ENCODE measurements around the gene KIF24.

Gene KIF24

DNA sequence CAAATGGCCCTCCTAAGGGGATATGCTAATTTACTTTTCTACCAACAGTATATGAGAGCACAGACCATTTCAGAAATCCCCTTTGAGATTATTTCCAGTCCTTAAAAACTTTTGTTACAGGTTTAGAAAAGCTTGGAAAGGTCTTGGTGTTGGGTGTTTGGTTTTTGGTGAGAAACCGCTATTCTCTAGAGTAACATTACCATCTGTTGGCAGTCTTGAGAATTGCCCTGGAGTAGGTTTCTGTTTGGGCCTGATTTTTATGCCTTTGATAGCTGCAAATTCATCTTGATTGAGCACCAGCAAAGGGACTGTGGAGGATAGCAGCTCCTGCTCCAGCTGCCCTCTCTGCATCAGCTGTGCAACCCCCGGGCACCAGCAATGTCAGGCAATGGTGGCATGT, 8.3 kb upstream of the KIF24 start:
- Histone ChIP-seq H3K27me3 (ENCODE audit: control insufficient read depth, insufficient read depth, low read length) (no peaks in the 10 kb centered on the region), H3K27ac (ENCODE audit: low read depth, low read length) (no peak overlapping the region), H3K4me3 (ENCODE audit: low read depth, low read length) (no peak overlapping the region), H3K36me3 (ENCODE audit: control insufficient read depth, insufficient read depth, low read length) (peaks cover 31% of the 10 kb centered on the region), H3K4me1 (ENCODE audit: control insufficient read depth, insufficient read depth, low read length) (peaks cover 28% of the 10 kb centered on the region), H3K9ac (ENCODE audit: low read length) (no peak overlapping the region), H3K9me3 (ENCODE audit: control insufficient read depth, insufficient read depth, low read depth, low read length) (no peaks in the 10 kb centered on the region)

DNA sequence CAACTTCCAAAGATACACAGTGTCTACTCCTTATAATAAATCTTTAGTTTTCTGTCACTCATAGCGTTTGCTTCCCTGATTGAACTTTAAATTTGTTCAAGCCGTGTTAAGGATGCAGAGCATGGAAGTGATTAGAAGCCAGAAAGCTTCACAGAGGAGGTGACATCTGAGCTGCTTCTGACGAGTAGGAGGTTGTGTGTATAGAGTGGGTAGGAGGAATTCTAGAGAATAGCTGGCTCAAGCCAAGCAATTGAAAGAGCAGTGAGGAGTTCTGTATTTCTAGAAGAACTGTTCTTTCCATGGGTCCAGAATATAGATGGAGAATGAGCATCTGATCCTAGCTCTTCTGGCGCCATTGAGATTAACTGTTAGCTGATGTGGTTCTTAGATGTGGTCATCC, 6.3 kb upstream of the KIF24 start:
- peaks cover 16% of the 10 kb centered on the region for H3K36me3 ChIP-seq (ENCODE audit: control insufficient read depth, insufficient read depth, low read length)
- H3K4me1 ChIP-seq (ENCODE audit: control insufficient read depth, insufficient read depth, low read length), result peaks cover 29% of the 10 kb centered on the region
- H3K9ac ChIP-seq (ENCODE audit: low read length), result no peak overlapping the region
- no peak overlapping the region for H3K4me3 ChIP-seq (ENCODE audit: low read depth, low read length)
- no peaks in the 10 kb centered on the region for H3K27me3 ChIP-seq (ENCODE audit: control insufficient read depth, insufficient read depth, low read length)
- H3K27ac ChIP-seq (ENCODE audit: low read depth, low read length), result no peak overlapping the region
- H3K9me3 ChIP-seq (ENCODE audit: control insufficient read depth, insufficient read depth, low read depth, low read length), result no peaks in the 10 kb centered on the region

DNA sequence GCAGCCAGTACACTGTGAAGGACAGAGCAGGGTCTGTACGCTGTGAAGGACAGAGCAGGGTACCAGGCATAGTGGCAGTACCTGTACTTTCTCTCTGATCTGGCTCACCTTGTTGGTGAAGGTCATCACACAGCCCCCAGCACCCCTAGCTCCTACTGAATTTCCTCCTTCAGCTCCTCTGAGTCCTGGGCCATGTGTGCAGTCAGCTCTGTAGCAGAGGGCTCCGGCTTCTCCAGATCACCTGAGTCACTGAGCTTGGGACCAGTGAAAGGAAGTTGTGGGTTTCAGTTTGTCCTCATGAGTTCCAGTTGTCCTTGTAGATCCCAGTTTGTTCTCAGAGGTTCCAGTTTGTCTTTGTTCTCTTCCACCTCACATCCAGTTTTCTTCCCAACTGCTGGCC, 5.8 kb upstream of the KIF24 start:
- Histone ChIP-seq H3K9ac (ENCODE audit: low read length) (peak overlapping the region; percentile 42), H3K36me3 (ENCODE audit: control insufficient read depth, insufficient read depth, low read length) (peaks cover 13% of the 10 kb centered on the region), H3K4me3 (ENCODE audit: low read depth, low read length) (no peak overlapping the region; the same call in 1 of the 2 replicates), H3K27me3 (ENCODE audit: control insufficient read depth, insufficient read depth, low read length) (no peaks in the 10 kb centered on the region), H3K27ac (ENCODE audit: low read depth, low read length) (no peak overlapping the region; the same call in 1 of the 2 replicates), H3K9me3 (ENCODE audit: control insufficient read depth, insufficient read depth, low read depth, low read length) (no peaks in the 10 kb centered on the region), H3K4me1 (ENCODE audit: control insufficient read depth, insufficient read depth, low read length) (peaks cover 29% of the 10 kb centered on the region)

DNA sequence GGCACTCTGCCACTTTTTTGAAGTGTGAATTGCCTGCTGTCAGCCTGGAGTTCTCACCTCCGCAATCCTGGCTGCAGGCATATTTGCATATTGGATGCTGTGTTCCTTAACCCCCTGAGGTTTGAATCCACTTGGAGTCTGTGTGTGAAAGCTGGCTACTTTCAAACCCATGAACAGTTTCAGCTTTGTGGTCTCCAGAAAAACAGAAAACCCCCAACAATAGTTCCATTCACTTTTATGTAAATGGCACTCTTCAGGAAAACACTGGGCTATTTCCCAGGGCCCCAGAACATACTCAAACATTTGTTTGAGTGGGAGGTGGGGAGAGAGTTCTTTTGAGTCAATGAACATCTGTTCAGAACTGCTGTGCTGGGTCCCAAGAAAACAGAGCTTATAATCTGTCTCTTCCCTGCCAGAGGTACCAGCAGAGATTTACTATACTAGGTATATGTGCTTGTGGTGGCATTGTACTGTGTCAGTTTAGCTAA, 5.3 kb upstream of the KIF24 start:
- H3K4me3 ChIP-seq (ENCODE audit: low read depth, low read length), result no peak overlapping the region; the same call in 1 of the 2 replicates

DNA sequence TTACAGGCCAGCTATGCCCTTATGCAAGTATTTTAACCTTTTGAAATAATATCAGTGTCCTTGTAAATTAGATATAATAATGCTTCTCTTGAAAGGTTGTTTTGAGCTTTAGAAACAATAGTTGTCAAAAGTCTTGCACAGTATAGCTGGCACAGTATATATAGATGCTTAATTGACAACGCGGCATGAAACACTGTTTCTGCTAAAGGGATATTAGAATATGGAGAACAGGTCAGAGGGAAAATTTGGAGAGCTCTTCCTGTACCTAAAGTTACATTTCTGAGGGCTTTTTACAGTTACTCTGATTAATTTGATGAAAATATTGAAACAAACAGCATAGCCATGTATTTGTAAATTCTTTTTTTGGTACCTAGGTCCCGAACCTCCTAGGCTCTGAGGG, 4.8 kb upstream of the KIF24 start:
- H3K27me3 ChIP-seq (ENCODE audit: control insufficient read depth, insufficient read depth, low read length), result no peaks in the 10 kb centered on the region
- H3K9ac ChIP-seq (ENCODE audit: low read length), result no peak overlapping the region
- no peaks in the 10 kb centered on the region for H3K9me3 ChIP-seq (ENCODE audit: control insufficient read depth, insufficient read depth, low read depth, low read length)
- peaks cover 5% of the 10 kb centered on the region for H3K36me3 ChIP-seq (ENCODE audit: control insufficient read depth, insufficient read depth, low read length)
- H3K27ac ChIP-seq (ENCODE audit: low read depth, low read length), result no peak overlapping the region
- H3K4me3 ChIP-seq (ENCODE audit: low read depth, low read length), result no peak overlapping the region
- H3K4me1 ChIP-seq (ENCODE audit: control insufficient read depth, insufficient read depth, low read length), result peaks cover 29% of the 10 kb centered on the region

More for the DNA sequence above, 5.3 kb upstream of the KIF24 start:
- Histone ChIP-seq H3K9me3 (ENCODE audit: control insufficient read depth, insufficient read depth, low read depth, low read length) (no peaks in the 10 kb centered on the region), H3K4me1 (ENCODE audit: control insufficient read depth, insufficient read depth, low read length) (peaks cover 29% of the 10 kb centered on the region), H3K9ac (ENCODE audit: low read length) (peak overlapping the region; percentile 42), H3K36me3 (ENCODE audit: control insufficient read depth, insufficient read depth, low read length) (peaks cover 11% of the 10 kb centered on the region), H3K27ac (ENCODE audit: low read depth, low read length) (no peak overlapping the region; the same call in 1 of the 2 replicates), H3K27me3 (ENCODE audit: control insufficient read depth, insufficient read depth, low read length) (no peaks in the 10 kb centered on the region)

DNA sequence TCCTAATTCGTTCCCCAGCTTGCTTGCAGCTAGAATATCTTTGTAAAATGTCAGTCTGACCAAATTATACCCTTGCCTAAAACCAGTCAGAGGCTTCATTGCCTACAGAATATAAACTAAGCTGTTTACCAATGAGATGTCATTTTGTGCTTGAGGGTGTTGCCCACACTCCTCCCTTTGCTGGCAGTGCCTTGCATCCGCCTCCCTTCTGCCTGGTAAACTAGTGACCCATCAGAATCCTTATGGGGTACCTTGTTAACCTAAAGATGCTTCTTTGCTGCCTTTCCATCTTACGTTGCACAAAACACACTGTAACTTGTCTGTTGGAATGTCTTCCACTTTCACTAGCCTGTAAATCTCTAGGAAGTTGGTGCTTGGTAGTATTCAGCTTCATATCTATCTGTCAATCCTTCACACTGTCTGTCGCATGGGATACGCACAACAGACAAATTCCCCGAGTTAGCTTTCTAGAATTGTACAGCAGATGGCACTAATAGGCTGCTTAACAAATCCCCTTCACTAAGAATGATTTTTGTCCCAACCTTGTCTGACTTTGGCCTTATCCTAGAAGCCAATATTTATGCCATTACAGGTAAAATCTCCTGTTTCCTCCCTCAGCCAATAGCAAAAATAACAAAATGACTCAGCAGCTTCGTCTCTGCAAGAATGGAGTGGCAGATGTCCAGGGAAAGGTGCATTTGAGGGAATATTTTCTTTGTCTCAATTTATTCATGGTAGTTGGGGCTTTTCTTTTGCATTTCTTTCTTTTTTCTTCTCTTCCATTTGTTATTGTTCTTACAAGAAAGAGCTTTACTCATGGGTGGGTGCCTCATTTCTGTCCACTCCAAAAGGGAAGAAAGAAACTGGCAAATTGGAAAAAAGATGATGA, 3.3 kb upstream of the KIF24 start:
- no peaks in the 10 kb centered on the region for H3K27me3 ChIP-seq (ENCODE audit: control insufficient read depth, insufficient read depth, low read length)
- H3K27ac ChIP-seq (ENCODE audit: low read depth, low read length), result no peak overlapping the region
- no peaks in the 10 kb centered on the region for H3K36me3 ChIP-seq (ENCODE audit: control insufficient read depth, insufficient read depth, low read length)
- no peaks in the 10 kb centered on the region for H3K9me3 ChIP-seq (ENCODE audit: control insufficient read depth, insufficient read depth, low read depth, low read length)
- H3K4me3 ChIP-seq (ENCODE audit: low read depth, low read length), result no peak overlapping the region
- peaks cover 29% of the 10 kb centered on the region for H3K4me1 ChIP-seq (ENCODE audit: control insufficient read depth, insufficient read depth, low read length)
- H3K9ac ChIP-seq (ENCODE audit: low read length), result no peak overlapping the region

DNA sequence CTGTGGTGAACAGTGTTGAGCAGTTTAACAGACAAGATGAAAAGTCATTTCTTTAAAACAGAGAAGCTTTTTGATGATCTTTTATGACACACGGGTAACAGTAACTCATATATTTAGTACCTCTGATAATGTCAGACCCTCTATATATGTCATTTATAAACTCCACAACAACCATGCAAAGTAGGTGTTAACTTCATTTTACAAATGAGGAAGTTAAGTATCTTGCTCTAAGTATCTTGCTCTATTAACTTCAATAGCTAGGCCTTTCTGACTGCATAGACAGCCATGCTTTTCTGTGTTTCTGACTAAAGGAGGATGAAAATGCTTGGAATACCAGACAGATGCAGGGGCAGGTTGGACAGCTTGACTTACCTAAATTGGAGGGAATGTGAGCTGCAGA, 2.1 kb upstream of the KIF24 start:
- Histone ChIP-seq H3K9ac (ENCODE audit: low read length) (no peak overlapping the region), H3K27ac (ENCODE audit: low read depth, low read length) (no peak overlapping the region), H3K27me3 (ENCODE audit: control insufficient read depth, insufficient read depth, low read length) (no peaks in the 10 kb centered on the region), H3K36me3 (ENCODE audit: control insufficient read depth, insufficient read depth, low read length) (no peaks in the 10 kb centered on the region), H3K9me3 (ENCODE audit: control insufficient read depth, insufficient read depth, low read depth, low read length) (no peaks in the 10 kb centered on the region), H3K4me3 (ENCODE audit: low read depth, low read length) (no peak overlapping the region), H3K4me1 (ENCODE audit: control insufficient read depth, insufficient read depth, low read length) (peaks cover 29% of the 10 kb centered on the region)

DNA sequence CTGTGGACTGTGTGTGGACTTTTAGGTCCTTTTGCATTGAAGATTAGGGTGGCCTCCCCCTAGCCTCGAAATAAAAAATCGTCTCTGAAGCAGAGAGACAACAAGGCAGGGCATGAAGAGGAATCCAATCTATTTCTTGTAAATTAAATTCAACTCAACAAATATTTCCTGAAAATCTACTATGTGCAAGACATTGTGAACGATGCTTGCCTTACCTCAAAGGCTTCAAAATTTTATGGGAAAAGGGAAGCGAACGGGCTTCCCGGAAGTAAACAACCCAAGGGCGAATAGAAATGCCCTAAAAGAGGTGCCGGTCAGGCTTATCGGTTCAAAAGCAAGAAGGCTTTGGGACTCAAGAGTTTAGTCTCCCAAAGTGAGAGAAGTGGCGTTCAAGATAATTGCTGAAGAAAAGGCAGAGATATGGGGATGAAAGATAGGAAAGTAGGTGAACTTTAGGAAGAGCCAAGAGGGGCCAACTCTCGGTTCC, 525 bp downstream of the KIF24 start:
- H3K9me3 ChIP-seq (ENCODE audit: control insufficient read depth, insufficient read depth, low read depth, low read length), result no peaks in the 10 kb centered on the region
- H3K36me3 ChIP-seq (ENCODE audit: control insufficient read depth, insufficient read depth, low read length), result no peaks in the 10 kb centered on the region
- peaks cover 9% of the 10 kb centered on the region for H3K4me1 ChIP-seq (ENCODE audit: control insufficient read depth, insufficient read depth, low read length)
- peak overlapping the region; percentile 80 for H3K9ac ChIP-seq (ENCODE audit: low read length)
- H3K4me3 ChIP-seq (ENCODE audit: low read depth, low read length), result peak overlapping the region; percentile 89
- peak overlapping the region; percentile 5; the same call in 1 of the 2 replicates for H3K27ac ChIP-seq (ENCODE audit: low read depth, low read length)
- no peaks in the 10 kb centered on the region for H3K27me3 ChIP-seq (ENCODE audit: control insufficient read depth, insufficient read depth, low read length)

DNA sequence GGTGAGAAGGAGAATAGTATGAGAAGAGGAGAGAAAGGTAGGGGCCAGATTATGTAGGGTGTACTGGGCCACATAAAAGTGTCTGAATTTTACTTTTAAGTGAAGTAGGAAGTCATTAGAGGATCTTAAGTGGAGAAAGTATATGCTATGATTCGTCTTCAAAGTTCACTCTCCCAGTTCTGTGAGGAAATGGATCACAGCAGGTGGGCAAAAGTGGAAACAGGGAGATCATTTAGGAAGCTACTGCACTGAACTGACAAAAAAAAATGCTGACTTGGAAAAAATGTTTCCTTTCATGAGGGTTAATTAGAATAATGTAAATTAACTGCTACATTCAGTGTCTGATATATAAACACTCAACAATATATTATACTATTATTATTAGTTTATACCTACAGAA, 2.4 kb downstream of the KIF24 start:
- Histone ChIP-seq H3K9me3 (ENCODE audit: control insufficient read depth, insufficient read depth, low read depth, low read length) (no peaks in the 10 kb centered on the region), H3K36me3 (ENCODE audit: control insufficient read depth, insufficient read depth, low read length) (no peaks in the 10 kb centered on the region), H3K9ac (ENCODE audit: low read length) (no peak overlapping the region), H3K4me1 (ENCODE audit: control insufficient read depth, insufficient read depth, low read length) (no peaks in the 10 kb centered on the region), H3K4me3 (ENCODE audit: low read depth, low read length) (no peak overlapping the region), H3K27ac (ENCODE audit: low read depth, low read length) (no peak overlapping the region), H3K27me3 (ENCODE audit: control insufficient read depth, insufficient read depth, low read length) (no peaks in the 10 kb centered on the region)

DNA sequence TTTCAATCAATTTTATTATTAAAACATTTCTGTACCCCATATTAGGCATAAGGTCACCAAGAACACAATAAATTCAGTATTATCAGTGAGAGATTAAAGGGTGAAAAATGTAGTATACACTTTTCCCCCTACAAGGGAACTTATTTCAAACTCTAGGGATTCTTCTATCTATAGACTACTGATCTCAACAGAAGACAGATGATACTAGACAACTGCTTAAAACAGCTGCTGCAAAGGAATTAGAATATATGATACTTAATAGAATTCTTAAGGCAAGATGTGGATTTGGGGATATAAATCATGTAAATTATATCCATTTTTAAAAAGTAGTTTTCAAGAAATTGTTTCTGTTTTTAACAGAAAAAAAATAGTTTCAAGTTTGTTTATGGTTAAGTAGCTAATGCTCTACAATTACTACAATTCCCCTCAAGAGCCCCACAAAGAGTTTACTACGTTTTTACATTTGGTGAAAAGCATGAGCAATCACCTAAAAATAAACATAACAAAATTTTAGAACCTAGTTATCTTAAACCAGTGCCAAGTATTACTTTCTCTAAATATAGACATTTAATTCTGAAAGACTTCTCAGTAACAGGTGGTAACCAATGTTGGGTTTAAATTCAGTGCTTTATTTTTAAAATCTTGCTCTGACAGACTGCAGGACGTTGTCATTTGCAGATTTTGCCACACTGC, 6.0 kb downstream of the KIF24 start:
- Histone ChIP-seq H3K36me3 (ENCODE audit: control insufficient read depth, insufficient read depth, low read length) (no peaks in the 10 kb centered on the region), H3K9ac (ENCODE audit: low read length) (no peak overlapping the region), H3K27me3 (ENCODE audit: control insufficient read depth, insufficient read depth, low read length) (no peaks in the 10 kb centered on the region), H3K4me3 (ENCODE audit: low read depth, low read length) (no peak overlapping the region), H3K9me3 (ENCODE audit: control insufficient read depth, insufficient read depth, low read depth, low read length) (no peaks in the 10 kb centered on the region), H3K27ac (ENCODE audit: low read depth, low read length) (no peak overlapping the region), H3K4me1 (ENCODE audit: control insufficient read depth, insufficient read depth, low read length) (no peaks in the 10 kb centered on the region)

DNA sequence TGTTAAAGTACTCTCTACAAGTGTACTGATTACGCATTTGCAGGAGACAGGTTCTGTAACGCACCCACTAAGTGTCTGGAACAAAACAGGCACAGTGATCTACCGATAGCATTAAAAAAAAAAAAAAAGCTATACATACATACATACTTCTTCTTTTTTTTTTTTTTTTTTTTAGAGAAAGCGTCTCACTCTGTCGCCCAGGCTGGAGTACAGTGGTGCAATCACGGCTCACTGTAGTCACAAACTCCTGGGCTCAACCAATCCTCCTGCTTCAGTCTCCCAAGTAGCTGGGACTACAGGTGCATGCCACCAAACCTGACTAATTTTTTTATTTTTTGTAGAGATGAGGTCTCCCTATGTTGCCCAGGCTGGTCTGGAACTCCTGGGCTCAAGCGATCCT, 7.6 kb downstream of the KIF24 start:
- Histone ChIP-seq H3K9ac (ENCODE audit: low read length) (no peak overlapping the region), H3K27me3 (ENCODE audit: control insufficient read depth, insufficient read depth, low read length) (no peaks in the 10 kb centered on the region), H3K9me3 (ENCODE audit: control insufficient read depth, insufficient read depth, low read depth, low read length) (no peaks in the 10 kb centered on the region), H3K27ac (ENCODE audit: low read depth, low read length) (no peak overlapping the region), H3K4me3 (ENCODE audit: low read depth, low read length) (no peak overlapping the region), H3K36me3 (ENCODE audit: control insufficient read depth, insufficient read depth, low read length) (no peaks in the 10 kb centered on the region), H3K4me1 (ENCODE audit: control insufficient read depth, insufficient read depth, low read length) (no peaks in the 10 kb centered on the region)

Data from HUES6 (cell line).